HepG2 (cell line): ENCODE data around the gene C1orf115. TPM values are rescaled to one million over a fixed set of nuclear protein-coding genes. Genes with fewer than 3 reads are reported as not detected.

Source experiments
- ATAC-seq: fragments of 200-7000 bp; cut with Tn5 transposase; 3 replicates; pipeline ENCODE4 v1.9.1; 2020; ENCODE audit warnings: mild to moderate bottlenecking, moderate library complexity
- BruUV-seq: library from RNA; stranded (reverse); fragments of 400-500 nt; replicated peaks from 2 replicates; lab custom pipeline; 2021; lab: Mats Ljungman, UMichigan
- CTCF ChIA-PET: fragments of 300-600 bp; formaldehyde crosslinking; extraction: SDS; loops from one replicate; lab custom pipeline; 2021; ENCODE audit warnings: low total read pairs, inconsistent platforms, low intra/inter-chr PET ratio; lab: Yijun Ruan, JAX
- POLR2A ChIA-PET: fragments of 350-600 bp; sonication (Branson Sonifier 250); formaldehyde crosslinking; loops from one replicate; lab custom pipeline; 2020; ENCODE audit warnings: antibody characterized with exemption, inconsistent platforms; lab: Yijun Ruan, JAX
- DNase-seq: peaks from one replicate; pipeline ENCODE4 v3.0.0-alpha.2; 2015; ENCODE audit warnings: low spot score
- FAIRE-seq: peaks from 3 replicates; lab custom pipeline; 2011; peaks lifted over from hg19 to GRCh38; lab: Jason Lieb, UNC
- H2AFZ ChIP-seq: one replicate; pipeline ENCODE4 v1.6.1; 2011; ENCODE audit warnings: low read length, inconsistent platforms
- H3K27ac ChIP-seq: fragments of 300-600 bp; 3 replicates; pipeline ENCODE4 v1.8.0; 2011; ENCODE audit warnings: mixed run types, mild to moderate bottlenecking, mixed read lengths, low read length, inconsistent platforms; ENCODE audit not compliant: insufficient read depth; ENCODE audit errors: extremely low read length
- H3K27me3 ChIP-seq, 2 experiments: fragments of 200-600 bp in 1 of 2; 2 replicates in 1 of 2; 3 replicates in 1 of 2; pipeline versions ENCODE4 v1.6.0 to v1.8.0; 2011; ENCODE audit warnings: low read length in 2 of 2, mild to moderate bottlenecking in 2 of 2, moderate library complexity in 2 of 2, inconsistent platforms in 1 of 2; ENCODE audit not compliant: insufficient read depth in 2 of 2, control insufficient read depth in 1 of 2
- H3K36me3 ChIP-seq, 2 experiments: fragments of 200-600 bp in 1 of 2; replicated peaks in 1 of 2; 2 replicates in 1 of 2; 3 replicates in 1 of 2; pipeline versions ENCODE4 v1.5.1 to v1.8.0; 2011; ENCODE audit warnings: low read length in 2 of 2, inconsistent platforms in 1 of 2; ENCODE audit not compliant: insufficient read depth in 2 of 2, control insufficient read depth in 1 of 2
- H3K4me1 ChIP-seq: 2 replicates; pipeline ENCODE4 v1.5.1; 2012; ENCODE audit warnings: low read length, inconsistent platforms; ENCODE audit not compliant: insufficient read depth
- H3K4me2 ChIP-seq: 2 replicates; pipeline ENCODE4 v1.6.0; 2011; ENCODE audit warnings: low read depth, low read length, inconsistent platforms
- H3K4me3 ChIP-seq, 3 experiments: fragments of 200-600 bp in 1 of 3; sonication (generic), shearing (Covaris generic) in 1 of 3; replicated peaks in 1 of 3; 2 replicates each; pipeline ENCODE4 v1.5.1; 2011 to 2016; ENCODE audit warnings: low read length in 3 of 3, inconsistent platforms in 2 of 3, low read depth in 2 of 3, mild to moderate bottlenecking in 2 of 3, control low read depth in 1 of 3, mixed read lengths in 1 of 3; ENCODE audit not compliant: insufficient read depth in 1 of 3
- H3K79me2 ChIP-seq: one replicate; pipeline ENCODE4 v1.6.1; 2011; ENCODE audit warnings: low read length, inconsistent platforms; ENCODE audit not compliant: insufficient read depth
- H3K9ac ChIP-seq: 2 replicates; pipeline ENCODE4 v1.6.0; 2011; ENCODE audit warnings: mild to moderate bottlenecking, low read depth, low read length, inconsistent platforms; ENCODE audit not compliant: insufficient read depth
- H3K9me3 ChIP-seq: 2 replicates; pipeline ENCODE4 v1.5.1; 2012; ENCODE audit warnings: mild to moderate bottlenecking, low read length
- H4K20me1 ChIP-seq: 2 replicates; pipeline ENCODE4 v1.6.0; 2011; ENCODE audit warnings: inconsistent platforms, mild to moderate bottlenecking, low read length, moderate library complexity; ENCODE audit not compliant: insufficient read depth
- KLF15 ChIP-seq: sonication (generic); formaldehyde crosslinking; IDR thresholded peaks from 2 replicates; pipeline ENCODE4 v1.8.1; 2023; ENCODE audit warnings: borderline replicate concordance, mild to moderate bottlenecking, inconsistent platforms, missing genetic modification reagents, mixed read lengths
- ZNF207 ChIP-seq: fragments of 450-650 bp; IDR thresholded peaks from 2 replicates; pipeline ENCODE4 v1.6.1; 2016; ENCODE audit warnings: antibody characterized with exemption, borderline replicate concordance
- ZNF468 ChIP-seq: sonication (generic); formaldehyde crosslinking; IDR thresholded peaks from 2 replicates; pipeline ENCODE4 v1.8.0; 2022; ENCODE audit warnings: mild to moderate bottlenecking, moderate library complexity, missing genetic modification reagents
- ZNF713 ChIP-seq: sonication (generic); formaldehyde crosslinking; IDR thresholded peaks from 2 replicates; pipeline ENCODE4 v1.4.0; 2020; ENCODE audit warnings: mild to moderate bottlenecking, missing genetic modification reagents
- ZXDC ChIP-seq: sonication (generic); formaldehyde crosslinking; IDR thresholded peaks from 2 replicates; pipeline ENCODE4 v1.5.0; 2020; ENCODE audit warnings: mild to moderate bottlenecking, missing genetic modification reagents
- WGBS: methylation state at CpG from one replicate; pipeline ENCODE4 v1.1.6; 2017; ENCODE audit warnings: low lambda C conversion rate; 5-methylcytosine and 5-hydroxymethylcytosine counted together
- in situ Hi-C: cut with HindIII; loops from 2 replicates; pipeline ENCODE4 v1.10.0; 2017; ENCODE audit warnings: low pct_unique_long_range_greater_than_20kb; ENCODE audit not compliant: extremely low pct_ligation_motif_present
- intact Hi-C: fragments of 100-400 bp; cut with micrococcal nuclease; formaldehyde crosslinking; loops from one replicate; pipeline ENCODE4 v1.10.0; 2022; ENCODE audit not compliant: unreplicated experiment
- polyA plus RNA-seq, 8 experiments: library from polyadenylated mRNA; depleted of rRNA in 3 of 8; stranded (reverse) in 7 of 8; unstranded in 1 of 8; fragments of >200 nt; fragmentation: Illumina TruSeq in 4 of 8; extraction: Trizol in 4 of 8; gene quantifications; 2 replicates each; pipeline versions ENCODE4 v1.2.1 to v1.2.3, GENCODE V29; 2011 to 2016; ENCODE audit warnings: low read depth in 4 of 8, missing spikeins in 1 of 8, mixed read lengths in 1 of 8; ENCODE audit not compliant: insufficient read depth in 1 of 8
- total RNA-seq, 5 experiments: library from RNA; depleted of rRNA; stranded (reverse); fragments of >200 nt; fragmentation: Illumina TruSeq; extraction: Trizol; gene quantifications; 2 replicates each; pipeline ENCODE4 v1.2.3, GENCODE V29; 2016; ENCODE audit warnings: low read depth in 1 of 5
- TF ChIP-seq, protein P1 (sequence below): sonication (generic); formaldehyde crosslinking; IDR thresholded peaks from 2 replicates; pipeline ENCODE4 v1.5.1; 2020; ENCODE audit warnings: missing genetic modification reagents, mild to moderate bottlenecking, borderline replicate concordance

The C1orf115 gene
- total and polyA plus RNA-seq, 2 of the 13 experiments (the other 11 are each of a cell fraction or from before 2014, with no cell fraction given), result 25.2 to 85.9 TPM

- POLR2A ChIA-PET, result interaction anchor here (1.5 kb wide), 1 partner anchor 9 kb away, joined by 3 read pairs; no protein-coding TSS in a partner anchor
- H3K4me2 ChIP-seq, result no peak overlapping the region
- H2AFZ ChIP-seq, result no peak overlapping the region
- BruUV-seq, result no TSS peak
- H3K27ac ChIP-seq, result no peak overlapping the region
- ATAC-seq (no peak), DNase-seq (no peak), FAIRE-seq (no peak)
- H3K9me3 ChIP-seq, result no peaks in the 10 kb centered on the region
- H3K4me1 ChIP-seq, result peaks cover 63% of the 10 kb centered on the region
- 100% methylated on average over 2 of the region's 2 CpGs for WGBS
- peaks cover 4% of the 10 kb centered on the region; the same call in 1 of the 2 replicates for H4K20me1 ChIP-seq
- intact Hi-C loops, result no loop called here
- H3K4me3 ChIP-seq, result no peak overlapping the region
- no peak overlapping the region for H3K9ac ChIP-seq
- TF ChIP-seq, protein P1, sequence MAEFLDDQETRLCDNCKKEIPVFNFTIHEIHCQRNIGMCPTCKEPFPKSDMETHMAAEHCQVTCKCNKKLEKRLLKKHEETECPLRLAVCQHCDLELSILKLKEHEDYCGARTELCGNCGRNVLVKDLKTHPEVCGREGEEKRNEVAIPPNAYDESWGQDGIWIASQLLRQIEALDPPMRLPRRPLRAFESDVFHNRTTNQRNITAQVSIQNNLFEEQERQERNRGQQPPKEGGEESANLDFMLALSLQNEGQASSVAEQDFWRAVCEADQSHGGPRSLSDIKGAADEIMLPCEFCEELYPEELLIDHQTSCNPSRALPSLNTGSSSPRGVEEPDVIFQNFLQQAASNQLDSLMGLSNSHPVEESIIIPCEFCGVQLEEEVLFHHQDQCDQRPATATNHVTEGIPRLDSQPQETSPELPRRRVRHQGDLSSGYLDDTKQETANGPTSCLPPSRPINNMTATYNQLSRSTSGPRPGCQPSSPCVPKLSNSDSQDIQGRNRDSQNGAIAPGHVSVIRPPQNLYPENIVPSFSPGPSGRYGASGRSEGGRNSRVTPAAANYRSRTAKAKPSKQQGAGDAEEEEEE (CRISPR knock-in tag), result no peak
- TF ChIP-seq ZXDC (no peak), ZNF207 (no peak), ZNF713 (CRISPR knock-in tag) (no peak), ZNF468 (CRISPR knock-in tag) (no peak), KLF15 (CRISPR knock-in tag) (no peak)
- CTCF ChIA-PET, result no interaction called here
- no peaks in the 10 kb centered on the region for H3K27me3 ChIP-seq
- no peaks in the 10 kb centered on the region for H3K79me2 ChIP-seq
- in situ Hi-C loops, result no loop called here
- H3K36me3 ChIP-seq, result peaks cover 7 to 14% of the 10 kb centered on the region in 2 experiments
These were observed 10.5 kb downstream of the C1orf115 start for GRCh38 chr1:220700556-220701179.
